IPS DF 19.7 (cell line): ENCODE results near the gene DLGAP1.
A peak's percentile ranks its signal among the peaks of the same experiment; 100 is the strongest.
"Not testable (repeated sequence)": the region's sequence is repeated elsewhere in the genome, so short reads cannot be mapped to it uniquely, and the experiment has no call there.

ENCODE experiments used
- DNase-seq: peaks from one replicate; pipeline ENCODE4 v3.0.0-alpha.2; 2013; ENCODE audit warnings: low read depth, low spot score

The DLGAP1 gene

DNA sequence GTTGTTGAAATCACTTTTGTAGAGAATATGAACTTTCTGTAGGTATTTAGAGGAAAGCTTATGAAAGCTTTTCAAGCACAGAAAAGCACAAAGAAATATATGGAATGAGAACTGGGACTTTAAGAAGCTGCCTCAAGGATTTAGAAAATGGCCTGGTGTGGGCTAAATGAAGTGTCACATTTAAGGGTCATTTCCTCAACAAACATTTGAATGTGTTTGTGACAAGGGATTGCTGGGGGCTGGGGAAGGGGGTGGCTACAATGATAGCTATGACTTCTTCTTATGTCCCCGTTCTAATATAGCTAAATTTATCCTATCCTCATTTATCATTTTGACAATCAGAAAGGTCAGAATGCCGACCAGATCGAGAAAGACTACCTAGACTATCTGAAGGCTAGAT lies 69.2 kb downstream of the DLGAP1 start:
- no peak for DNase-seq

DNA sequence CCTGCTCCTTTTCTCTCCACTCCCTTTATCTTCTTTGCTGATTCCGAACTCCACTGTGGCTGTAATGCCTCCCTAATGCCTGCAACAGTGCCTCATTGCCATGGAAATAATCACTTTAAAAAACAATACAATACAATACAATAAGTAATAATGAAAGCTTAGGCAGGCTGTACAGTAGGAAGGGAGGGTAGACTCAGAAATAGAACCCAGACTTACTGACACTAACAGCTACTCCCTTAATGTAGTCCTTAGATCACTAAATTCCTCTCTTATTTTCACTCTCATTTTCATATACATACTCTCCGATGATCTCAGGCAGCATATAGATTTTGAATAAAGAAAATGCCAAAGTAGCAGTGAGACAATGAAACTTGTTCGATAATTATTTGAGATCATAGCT lies 70.2 kb downstream of the DLGAP1 start:
- DNase-seq, result no peak

GRCh38 chr18:4374564-4374963 lies 80.5 kb downstream of the DLGAP1 start:
- DNase-seq, result no peak

- no peak for DNase-seq
Observed at GRCh38 chr18:4369705-4370104, 85.4 kb downstream of the DLGAP1 start.

- no peak for DNase-seq
Observed at GRCh38 chr18:4360221-4360715, 94.8 kb downstream of the DLGAP1 start.

- peak; percentile 68 for DNase-seq
Observed at GRCh38 chr18:4358618-4359017, 96.5 kb downstream of the DLGAP1 start.

- no peak for DNase-seq
Observed at GRCh38 chr18:4357579-4357978, 97.5 kb downstream of the DLGAP1 start.

DNA sequence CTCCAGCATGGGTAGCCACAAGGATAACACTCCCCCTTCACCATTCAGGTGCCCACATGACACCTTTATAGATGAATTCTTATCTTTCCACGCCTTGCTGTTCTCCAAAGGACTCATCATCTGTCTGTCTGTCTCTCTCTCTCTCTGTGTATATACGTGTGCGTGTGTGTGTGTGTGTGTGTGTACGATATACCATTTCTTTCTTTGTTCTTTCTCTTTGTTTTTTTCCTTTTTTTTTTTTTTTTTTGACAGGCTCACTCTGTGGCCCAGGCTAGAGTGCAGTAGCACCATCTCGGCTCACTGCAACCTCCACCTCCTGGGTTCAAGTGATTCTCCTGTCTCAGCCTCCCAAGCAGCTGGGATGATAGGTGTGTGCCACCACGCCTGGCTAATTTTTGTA lies 98.2 kb downstream of the DLGAP1 start:
- DNase-seq, result no peak

GRCh38 chr18:4353853-4354418 lies 101.2 kb downstream of the DLGAP1 start:
- no peak for DNase-seq

GRCh38 chr18:4352746-4353551 lies 102.2 kb downstream of the DLGAP1 start:
- no peak for DNase-seq

GRCh38 chr18:4351005-4351404 lies 104.1 kb downstream of the DLGAP1 start:
- DNase-seq, result no peak

- DNase-seq, result no peak
Observed at GRCh38 chr18:4335386-4335785, 119.7 kb downstream of the DLGAP1 start.

DNA sequence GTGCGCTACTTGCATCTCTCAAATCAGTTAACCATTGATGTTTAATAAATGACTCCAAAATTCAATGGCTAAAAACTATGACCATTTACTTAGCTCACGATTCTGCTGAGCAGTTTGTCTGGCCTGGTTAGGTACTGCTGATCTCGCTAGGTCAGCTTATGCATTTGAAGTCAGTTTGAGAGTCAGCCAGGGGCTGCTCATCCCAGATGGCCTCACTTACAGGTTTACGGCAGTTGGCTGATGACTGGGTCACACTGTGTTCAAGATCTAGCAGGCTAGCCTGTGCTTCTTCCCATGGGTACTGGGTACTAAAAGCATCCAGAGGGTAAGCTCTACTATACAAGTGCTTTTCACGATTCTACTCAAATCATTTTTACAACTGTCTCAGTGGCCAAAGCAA lies 122.1 kb downstream of the DLGAP1 start:
- no peak for DNase-seq

- DNase-seq, result no peak
Observed at GRCh38 chr18:4319738-4320677, 135.1 kb downstream of the DLGAP1 start.

GRCh38 chr18:4318311-4318710 lies 136.8 kb downstream of the DLGAP1 start:
- DNase-seq, result no peak

DNA sequence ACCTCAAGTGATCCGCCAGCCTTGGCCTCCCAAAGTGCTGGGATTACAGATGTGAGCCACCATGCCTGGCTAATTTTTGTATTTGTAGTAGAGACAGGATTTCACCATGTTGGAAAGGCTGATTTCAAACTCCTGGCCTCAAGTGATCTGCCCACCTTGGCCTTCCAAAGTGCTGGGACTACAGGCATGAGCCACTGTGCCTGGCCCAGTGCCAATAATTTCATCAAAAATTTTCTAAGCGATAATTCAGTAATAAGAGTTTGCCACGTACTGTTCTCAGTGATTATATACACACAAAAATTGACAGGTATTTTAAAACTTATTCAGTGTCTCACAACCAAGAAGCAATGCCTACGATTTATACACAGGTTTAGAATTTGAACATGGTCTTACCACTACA lies 143.2 kb downstream of the DLGAP1 start:
- not testable (repeated sequence) for DNase-seq

- DNase-seq, result no peak
Observed at GRCh38 chr18:4311136-4311535, 144.0 kb downstream of the DLGAP1 start.

GRCh38 chr18:4309227-4309626 lies 145.9 kb downstream of the DLGAP1 start:
- DNase-seq, result no peak

- DNase-seq, result no peak
Observed at GRCh38 chr18:4308576-4308975, 146.5 kb downstream of the DLGAP1 start.

GRCh38 chr18:4299395-4299794 lies 155.7 kb downstream of the DLGAP1 start:
- no peak for DNase-seq

- no peak for DNase-seq
Observed at GRCh38 chr18:4293337-4293736, 161.8 kb downstream of the DLGAP1 start.

DNA sequence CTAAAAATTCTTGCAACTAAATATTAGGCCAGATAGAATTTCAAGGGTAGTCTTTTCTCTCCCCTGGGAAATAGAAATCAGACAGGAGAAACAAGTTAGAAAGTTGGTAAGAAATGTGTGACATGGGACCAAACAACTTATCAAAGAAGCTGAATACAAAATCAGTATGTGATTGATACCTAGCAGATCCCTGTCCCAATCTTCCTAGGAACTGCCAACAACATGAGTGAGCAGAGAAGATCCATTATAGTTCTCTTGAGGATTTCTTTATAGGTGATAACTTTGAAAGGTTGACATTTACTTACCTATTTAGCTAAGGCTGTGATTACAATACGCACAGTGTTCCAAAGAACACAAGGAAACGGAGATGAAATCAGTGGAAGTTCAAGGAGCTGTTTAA lies 162.4 kb downstream of the DLGAP1 start:
- no peak for DNase-seq
